Effector memory CD8-positive, alpha-beta T cell (primary cell): Measurements from ENCODE around the gene FSD2.
A peak's percentile ranks its signal among the peaks of the same experiment; 100 is the strongest.

Experiments used
- ATAC-seq: fragments of 150-1000 bp; cut with Tn5 transposase; replicated peaks from 2 replicates; pipeline ENCODE4 v1.10.0; 2021; ENCODE audit warnings: mild to moderate bottlenecking, moderate library complexity
- DNase-seq, 3 experiments: peaks; one replicate each; pipeline ENCODE4 v3.0.0; 2021
- H3K27ac Mint-ChIP-seq, 2 donors: one replicate each; pipeline ENCODE4 v1.8.0; 2022; ENCODE audit warnings: mild to moderate bottlenecking in 2 of 2, mixed read lengths in 2 of 2, moderate library complexity in 2 of 2
- H3K27me3 Mint-ChIP-seq, 2 donors: one replicate each; pipeline ENCODE4 v1.8.0; 2022; ENCODE audit warnings: mixed read lengths in 2 of 2
- H3K36me3 Mint-ChIP-seq: one replicate; pipeline ENCODE4 v1.8.0; 2022; ENCODE audit warnings: mild to moderate bottlenecking, moderate library complexity, mixed read lengths; ENCODE audit not compliant: insufficient read depth
- H3K4me1 Mint-ChIP-seq, 2 donors: one replicate each; pipeline ENCODE4 v1.8.0; 2022; ENCODE audit warnings: low read depth in 2 of 2, mixed read lengths in 2 of 2
- H3K4me3 Mint-ChIP-seq, 2 donors: one replicate each; pipeline ENCODE4 v1.8.0; 2022; ENCODE audit warnings: mild to moderate bottlenecking in 2 of 2, mixed read lengths in 2 of 2, moderate library complexity in 2 of 2
- H3K9me3 Mint-ChIP-seq, 2 donors: one replicate each; pipeline ENCODE4 v1.8.0; 2022; ENCODE audit warnings: mixed read lengths in 2 of 2

FSD2 gene

DNA sequence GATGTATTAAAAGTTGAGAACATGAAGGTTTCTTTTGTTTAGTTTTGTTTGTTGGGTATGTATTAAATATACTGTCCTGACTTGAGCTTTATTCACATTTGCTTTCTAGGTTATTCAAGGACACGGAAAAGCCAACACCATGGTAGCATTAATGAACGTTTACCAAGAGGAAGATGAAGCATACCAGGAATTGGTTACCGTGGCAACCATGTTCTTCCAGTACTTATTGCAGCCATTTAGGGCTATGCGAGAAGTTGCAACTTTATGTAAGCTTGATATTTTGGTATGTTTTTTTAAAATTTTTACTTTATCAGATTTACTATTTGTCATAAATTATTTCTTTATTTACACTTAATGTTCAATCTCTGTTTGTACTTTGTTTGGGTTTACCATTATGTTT, 7.1 kb upstream of the FSD2 start:
- H3K4me3 Mint-ChIP-seq: peak overlapping the region; percentile 86 to 90
- peak overlapping the region; percentile 97 for H3K27ac Mint-ChIP-seq
- DNase-seq: no peak
- H3K36me3 Mint-ChIP-seq: peaks cover 82% of the 10 kb centered on the region
- H3K9me3 Mint-ChIP-seq: no peaks in the 10 kb centered on the region
- ATAC-seq: no peak
- no peaks in the 10 kb centered on the region for H3K27me3 Mint-ChIP-seq
- H3K4me1 Mint-ChIP-seq: peaks cover 28 to 50% of the 10 kb centered on the region in 2 donors

DNA sequence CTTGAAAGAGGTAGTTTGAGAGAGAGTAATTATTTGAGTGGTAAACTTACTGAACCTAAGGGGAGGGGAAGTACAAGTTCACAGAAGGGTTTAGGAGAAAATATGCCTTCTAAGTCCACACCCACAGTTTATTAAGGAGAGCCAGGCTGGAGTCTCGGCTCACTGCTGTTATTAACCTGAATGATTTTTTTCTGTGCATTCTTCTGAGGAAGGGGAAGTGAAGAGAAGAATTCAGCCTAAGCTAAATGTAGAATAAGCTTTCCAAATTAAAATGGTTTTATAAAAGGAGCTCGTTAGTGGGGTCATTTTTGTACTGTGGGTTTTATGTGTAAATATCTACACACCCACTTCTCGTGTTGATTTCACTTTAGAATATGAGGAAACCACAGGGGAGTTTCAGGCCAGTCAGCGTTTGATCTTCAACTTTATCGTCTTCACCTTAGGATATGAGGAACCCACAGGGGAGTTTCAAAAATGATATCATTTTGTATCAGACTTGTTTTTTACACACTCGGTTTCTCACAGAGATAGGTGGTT, 5.1 kb upstream of the FSD2 start:
- ATAC-seq: peak; percentile 32
- Mint-ChIP-seq H3K27ac (peak overlapping the region; percentile 97), H3K36me3 (peaks cover 61% of the 10 kb centered on the region), H3K4me3 (peak overlapping the region; percentile 86 to 90), H3K27me3 (no peaks in the 10 kb centered on the region), H3K9me3 (no peaks in the 10 kb centered on the region), H3K4me1 (peaks cover 24 to 40% of the 10 kb centered on the region in 2 donors)
- peak; percentile 46 to 51 (median 50) for DNase-seq

DNA sequence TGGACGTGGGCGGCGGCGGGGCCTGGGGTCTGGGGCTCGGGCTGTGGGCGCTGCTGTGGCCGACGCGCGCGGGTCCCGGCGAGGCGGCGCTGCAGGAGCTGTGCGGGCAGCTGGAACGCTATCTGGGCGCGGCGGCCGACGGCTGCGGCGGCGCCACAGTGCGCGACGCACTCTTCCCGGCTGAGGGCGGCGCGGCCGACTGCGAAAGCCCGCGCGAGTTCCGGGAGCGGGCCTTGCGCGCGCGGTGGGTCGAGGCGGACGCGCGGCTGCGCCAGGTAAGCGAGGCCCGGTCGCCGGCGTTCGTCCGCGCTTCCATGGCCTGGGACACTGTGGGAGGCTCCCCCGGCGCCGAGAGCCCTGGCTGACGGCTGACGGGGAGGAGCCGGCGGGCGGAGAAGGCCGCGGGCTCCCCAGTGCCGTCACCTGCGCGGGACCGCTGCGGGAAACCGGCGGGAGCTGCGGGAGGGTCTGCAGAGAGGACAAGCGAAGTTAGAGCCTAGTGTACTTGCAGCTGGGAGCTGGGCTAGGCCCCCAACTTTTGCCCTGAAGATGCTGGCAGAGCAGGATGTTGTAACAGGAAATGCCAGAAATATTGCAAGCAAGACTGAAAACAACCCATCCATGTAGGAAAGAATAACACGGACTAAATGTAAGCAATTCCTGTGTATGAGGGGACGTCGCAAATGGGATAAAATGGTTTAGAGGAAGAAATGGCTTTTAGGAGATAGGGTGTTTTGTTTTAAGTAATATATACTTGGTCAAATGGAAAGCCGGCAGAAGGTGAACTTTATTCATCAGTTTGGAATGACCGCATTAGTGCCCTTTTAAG, 4.4 kb upstream of the FSD2 start:
- Mint-ChIP-seq H3K9me3 (no peaks in the 10 kb centered on the region), H3K27ac (peak overlapping the region; percentile 97), H3K4me1 (peaks cover 20 to 40% of the 10 kb centered on the region in 2 donors), H3K27me3 (no peaks in the 10 kb centered on the region), H3K4me3 (peak overlapping the region; percentile 86 to 90), H3K36me3 (peaks cover 55% of the 10 kb centered on the region)
- DNase-seq (peak; percentile 16 to 27 (median 24)), ATAC-seq (peak; percentile 19)

DNA sequence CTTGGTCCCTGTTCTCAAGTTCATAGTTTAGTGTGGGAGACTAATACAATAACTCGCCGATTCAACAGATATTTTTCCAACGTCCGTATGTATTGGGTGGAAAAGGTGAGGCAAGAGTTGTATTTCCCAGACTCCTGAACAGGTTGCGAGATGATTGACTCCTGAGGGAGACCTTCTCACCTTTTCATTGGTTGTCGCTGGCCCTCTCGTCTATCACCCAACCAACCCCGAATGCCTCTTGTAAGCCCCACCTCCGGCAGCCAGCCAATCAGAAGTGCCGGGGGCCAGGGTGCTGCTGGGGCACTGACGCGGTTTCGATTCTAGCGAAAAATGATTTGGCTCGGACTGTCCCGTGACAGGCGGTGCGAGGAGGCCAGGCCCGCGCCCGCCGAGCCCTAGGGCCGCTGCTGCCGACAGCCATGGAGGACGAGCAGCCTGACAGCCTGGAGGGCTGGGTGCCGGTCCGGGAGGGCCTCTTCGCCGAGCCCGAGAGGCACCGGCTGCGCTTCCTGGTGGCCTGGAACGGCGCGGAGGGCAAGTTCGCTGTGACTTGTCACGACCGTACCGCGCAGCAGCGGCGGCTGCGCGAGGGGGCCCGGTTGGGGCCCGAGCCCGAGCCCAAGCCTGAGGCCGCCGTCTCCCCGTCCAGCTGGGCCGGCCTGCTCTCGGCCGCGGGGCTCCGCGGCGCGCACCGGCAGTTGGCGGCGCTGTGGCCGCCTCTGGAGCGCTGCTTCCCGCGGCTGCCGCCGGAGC, 3.6 kb upstream of the FSD2 start, which contains the start of gene WHAMM:
TSS of gene WHAMM (plus strand) at position 321 of the 753 bp plus-strand sequence. CDS start at position 420, 99 bp downstream.
- peaks cover 20 to 40% of the 10 kb centered on the region in 2 donors for H3K4me1 Mint-ChIP-seq
- H3K36me3 Mint-ChIP-seq: peaks cover 47% of the 10 kb centered on the region
- no peaks in the 10 kb centered on the region for H3K9me3 Mint-ChIP-seq
- H3K27me3 Mint-ChIP-seq: no peaks in the 10 kb centered on the region
- peak within 1 kb of the TSS; percentile 86 to 90 for H3K4me3 Mint-ChIP-seq
- ATAC-seq: peak; percentile 90
- peak within 1 kb of the TSS; percentile 97 for H3K27ac Mint-ChIP-seq
- peak; percentile 93 to 95 (median 94) for DNase-seq

DNA sequence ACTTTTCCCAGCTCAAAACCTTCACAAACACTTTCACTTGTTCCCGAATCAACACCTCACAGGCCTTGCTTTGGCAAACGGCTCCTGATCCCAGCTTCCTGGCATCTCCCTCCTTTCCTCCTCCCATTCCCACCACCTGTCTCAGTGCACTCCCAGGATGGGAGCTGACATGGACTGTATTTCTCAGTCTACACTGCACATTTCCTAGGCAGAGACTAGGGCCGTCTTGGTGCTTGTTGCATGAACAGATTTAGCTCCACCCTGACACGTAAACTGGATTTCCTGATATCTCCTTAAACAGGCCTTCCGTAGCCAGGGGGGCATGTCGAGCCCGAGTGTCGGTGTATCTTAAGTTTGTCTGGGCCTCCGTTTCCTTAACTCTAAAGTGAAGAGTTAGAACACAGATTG, 2.8 kb upstream of the FSD2 start:
- peaks cover 18 to 32% of the 10 kb centered on the region in 2 donors for H3K4me1 Mint-ChIP-seq
- DNase-seq: no peak
- H3K4me3 Mint-ChIP-seq: peak overlapping the region; percentile 75 to 78
- peak overlapping the region; percentile 89 to 92 for H3K27ac Mint-ChIP-seq
- peaks cover 3% of the 10 kb centered on the region in 2 donors for H3K27me3 Mint-ChIP-seq
- H3K9me3 Mint-ChIP-seq: no peaks in the 10 kb centered on the region
- no peak for ATAC-seq
- H3K36me3 Mint-ChIP-seq: peaks cover 38% of the 10 kb centered on the region

DNA sequence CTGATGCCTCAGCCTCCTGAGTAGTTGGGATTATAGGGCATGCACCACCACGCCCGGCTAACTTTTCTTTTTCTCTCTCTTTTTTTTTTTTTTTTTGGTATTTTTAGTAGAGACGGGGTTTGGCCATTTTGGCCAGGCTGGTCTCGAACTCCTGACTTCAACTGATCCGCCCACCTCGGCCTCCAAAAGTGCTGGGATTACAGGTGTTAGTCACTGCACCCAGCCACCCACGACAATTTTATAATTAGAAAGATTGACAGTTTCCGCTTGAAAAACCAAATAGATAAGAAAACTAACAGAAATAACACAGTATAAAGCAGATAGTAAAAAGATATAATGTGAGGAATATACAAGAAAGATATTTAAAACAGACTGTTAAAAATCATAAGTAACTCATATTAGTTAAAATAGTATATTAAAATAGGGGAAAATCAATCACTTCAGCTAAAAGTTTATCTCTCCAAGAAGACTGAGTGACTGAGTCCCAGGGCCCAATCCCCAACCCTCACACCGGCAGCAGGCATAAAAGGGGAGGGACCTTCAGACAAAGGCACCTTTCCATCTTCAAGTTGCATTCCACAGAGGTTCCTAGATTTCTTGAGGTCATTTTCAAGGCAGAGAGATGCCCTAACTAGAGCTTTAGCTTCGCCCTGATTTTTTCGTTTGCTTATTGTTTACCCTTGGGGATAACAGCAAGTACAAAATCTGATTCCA, 2.2 kb upstream of the FSD2 start:
- no peak overlapping the region for H3K4me3 Mint-ChIP-seq
- no peaks in the 10 kb centered on the region for H3K9me3 Mint-ChIP-seq
- peaks cover 35% of the 10 kb centered on the region for H3K36me3 Mint-ChIP-seq
- no peak for DNase-seq
- H3K27ac Mint-ChIP-seq: peak overlapping the region in 1 of 2 donors; percentile 89
- peaks cover 18 to 31% of the 10 kb centered on the region in 2 donors for H3K4me1 Mint-ChIP-seq
- peaks cover 7 to 8% of the 10 kb centered on the region in 2 donors for H3K27me3 Mint-ChIP-seq
- no peak for ATAC-seq

DNA sequence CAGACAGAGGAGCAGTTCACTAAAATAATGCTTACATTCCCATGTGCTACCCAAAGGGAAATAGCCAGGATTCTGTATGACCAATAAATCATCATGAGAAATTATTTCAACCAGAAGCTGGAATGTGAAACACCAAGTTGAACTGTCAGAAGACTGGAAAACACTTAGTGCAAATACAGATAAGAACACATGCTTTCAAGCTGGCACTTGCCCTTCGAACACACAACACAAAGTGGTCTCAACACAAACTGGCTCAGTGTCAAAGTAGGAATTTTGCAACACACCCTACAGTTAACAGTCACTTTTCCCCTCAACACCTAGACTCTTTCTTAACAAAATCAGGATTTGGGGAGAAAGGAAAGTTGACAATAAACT, 1.3 kb downstream of the FSD2 start:
- ATAC-seq (no peak), DNase-seq (no peak)
- Mint-ChIP-seq H3K36me3 (peaks cover 9% of the 10 kb centered on the region), H3K4me3 (no peak overlapping the region), H3K9me3 (no peaks in the 10 kb centered on the region), H3K4me1 (peaks cover 6 to 10% of the 10 kb centered on the region in 2 donors), H3K27me3 (peaks cover 32 to 44% of the 10 kb centered on the region in 2 donors), H3K27ac (no peak overlapping the region)

DNA sequence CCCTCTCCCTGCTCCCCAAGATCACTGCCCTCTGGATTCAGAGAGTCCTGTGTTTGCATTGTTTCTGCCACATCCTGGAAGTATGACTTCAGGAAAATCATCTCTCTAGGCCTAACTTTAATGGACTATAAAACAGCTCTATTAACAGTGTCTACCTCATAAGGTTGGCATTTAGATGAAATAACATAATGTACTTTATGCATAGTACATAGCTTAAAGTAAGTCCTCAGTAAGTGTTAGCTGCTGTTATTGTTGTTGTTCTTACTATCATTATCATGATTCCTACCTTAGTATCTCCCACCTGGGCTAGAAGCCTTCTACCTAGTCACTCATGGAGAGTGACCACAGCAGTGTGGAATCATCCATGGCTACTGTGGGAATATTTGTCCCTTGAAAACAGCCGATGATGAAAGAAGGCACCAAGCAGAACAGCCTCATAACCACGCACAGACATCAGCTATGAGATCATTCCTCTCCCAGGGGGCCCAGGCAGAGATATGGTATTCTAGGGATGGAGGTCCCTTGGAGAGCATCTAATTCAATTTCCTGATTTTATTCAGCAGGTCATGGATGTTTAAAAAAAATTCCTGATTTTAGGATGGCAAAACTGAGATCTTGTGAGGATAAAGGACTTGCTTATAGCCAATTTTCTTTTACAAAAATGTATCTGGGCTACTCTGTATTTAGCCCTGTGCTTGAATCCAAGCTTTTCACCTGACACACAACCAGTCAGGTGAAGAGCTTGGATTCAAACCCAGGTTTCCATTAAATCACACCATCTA, 1.9 kb downstream of the FSD2 start:
- Mint-ChIP-seq H3K4me3 (no peak overlapping the region), H3K27me3 (peaks cover 37 to 49% of the 10 kb centered on the region in 2 donors), H3K4me1 (peaks cover 5 to 6% of the 10 kb centered on the region in 2 donors), H3K9me3 (no peaks in the 10 kb centered on the region), H3K36me3 (peaks cover 4% of the 10 kb centered on the region), H3K27ac (no peak overlapping the region)
- ATAC-seq (no peak), DNase-seq (no peak)

DNA sequence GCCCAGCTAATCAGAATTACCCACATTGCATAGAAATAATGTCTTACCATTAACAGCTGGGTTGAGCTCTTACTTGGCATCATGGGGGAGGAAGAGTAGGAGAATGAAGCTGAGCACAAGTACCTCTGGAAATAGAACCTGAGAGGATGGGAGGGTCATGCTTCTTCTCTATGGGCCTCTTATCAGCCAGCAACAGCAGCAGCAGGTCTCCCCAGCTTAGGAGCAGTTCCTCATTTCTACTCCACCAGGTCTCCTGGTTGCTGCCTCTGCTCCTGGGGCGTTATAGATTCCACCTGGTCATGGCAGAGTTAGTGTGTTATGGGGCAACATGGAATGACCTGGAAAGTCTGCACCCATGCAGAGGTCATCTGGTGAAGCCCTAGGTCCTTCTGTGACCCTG, 3.4 kb downstream of the FSD2 start:
- DNase-seq: no peak
- Mint-ChIP-seq H3K4me3 (no peak overlapping the region), H3K27ac (no peak overlapping the region), H3K9me3 (no peaks in the 10 kb centered on the region), H3K36me3 (peaks cover 3% of the 10 kb centered on the region), H3K27me3 (peaks cover 44 to 53% of the 10 kb centered on the region in 2 donors), H3K4me1 (no peaks in the 10 kb centered on the region)
- ATAC-seq: no peak

DNA sequence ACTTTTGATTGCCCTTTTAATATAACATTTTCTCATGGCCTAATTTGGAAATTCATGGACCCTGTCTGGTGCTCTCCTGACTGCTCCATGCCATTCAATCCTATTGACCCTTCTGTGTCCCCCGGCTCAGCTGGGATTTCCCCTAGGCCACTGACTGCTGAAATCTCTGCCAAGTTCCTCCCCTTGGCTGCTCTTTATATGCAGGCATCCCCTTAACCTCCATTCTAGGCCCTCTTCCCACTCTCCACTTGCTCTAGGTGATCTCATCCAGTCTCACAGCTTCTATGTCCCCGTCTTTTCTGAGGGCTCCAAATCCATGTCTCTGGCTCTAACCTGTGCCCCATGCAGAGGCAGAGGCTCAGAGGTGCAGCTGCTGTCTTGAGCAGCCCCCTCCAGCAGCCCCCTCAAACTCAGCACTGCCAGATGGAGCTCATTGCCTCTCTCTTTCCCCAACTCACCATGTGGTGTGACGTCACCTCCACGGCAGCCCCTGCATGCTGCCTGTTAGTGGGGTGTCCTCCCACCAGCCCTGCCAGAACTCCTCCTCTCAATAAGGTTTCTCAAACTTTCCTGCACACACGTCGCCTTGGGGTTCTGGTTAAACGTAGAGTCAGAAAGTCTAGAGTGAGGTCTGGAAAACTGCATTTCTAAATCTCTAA, 6.6 kb downstream of the FSD2 start:
- ATAC-seq: no peak
- H3K27me3 Mint-ChIP-seq: peaks cover 44 to 53% of the 10 kb centered on the region in 2 donors
- H3K9me3 Mint-ChIP-seq: no peaks in the 10 kb centered on the region
- H3K4me1 Mint-ChIP-seq: no peaks in the 10 kb centered on the region
- peaks cover 3% of the 10 kb centered on the region for H3K36me3 Mint-ChIP-seq
- no peak overlapping the region for H3K27ac Mint-ChIP-seq
- no peak overlapping the region for H3K4me3 Mint-ChIP-seq
- no peak for DNase-seq

DNA sequence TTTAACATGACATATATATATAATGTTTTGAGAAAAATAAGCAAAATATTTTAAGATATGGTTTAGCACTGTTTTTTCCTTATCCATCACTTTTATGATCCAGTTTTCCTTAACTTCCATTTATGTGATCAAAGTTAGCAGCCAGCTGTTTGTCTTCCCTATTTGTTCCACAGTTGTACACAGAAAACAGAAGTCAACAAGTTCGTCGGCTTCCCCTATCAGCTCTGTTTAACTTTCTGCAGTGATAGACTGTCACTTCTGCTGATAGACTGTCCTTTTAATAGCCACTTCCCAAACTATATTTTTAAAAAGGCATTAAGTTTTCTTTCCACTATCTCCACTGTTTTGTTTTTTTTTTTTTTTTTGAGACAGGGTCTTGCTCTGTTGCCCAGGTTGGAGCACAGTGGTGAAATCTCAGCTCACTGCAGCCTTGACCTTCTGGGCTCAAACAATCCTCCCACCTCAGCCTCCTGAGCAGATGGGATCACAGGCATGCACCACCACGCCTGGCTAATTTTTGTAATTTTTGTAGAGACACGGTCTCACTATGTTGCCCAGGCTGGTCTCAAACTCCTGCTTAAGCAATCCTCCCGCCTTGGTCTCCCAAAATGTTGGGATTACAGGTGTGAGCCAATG, 7.2 kb downstream of the FSD2 start:
- no peak overlapping the region for H3K4me3 Mint-ChIP-seq
- H3K36me3 Mint-ChIP-seq: peaks cover 3% of the 10 kb centered on the region
- H3K4me1 Mint-ChIP-seq: no peaks in the 10 kb centered on the region
- ATAC-seq (no peak), DNase-seq (no peak)
- H3K9me3 Mint-ChIP-seq: no peaks in the 10 kb centered on the region
- H3K27me3 Mint-ChIP-seq: peaks cover 41 to 50% of the 10 kb centered on the region in 2 donors
- H3K27ac Mint-ChIP-seq: no peak overlapping the region

DNA sequence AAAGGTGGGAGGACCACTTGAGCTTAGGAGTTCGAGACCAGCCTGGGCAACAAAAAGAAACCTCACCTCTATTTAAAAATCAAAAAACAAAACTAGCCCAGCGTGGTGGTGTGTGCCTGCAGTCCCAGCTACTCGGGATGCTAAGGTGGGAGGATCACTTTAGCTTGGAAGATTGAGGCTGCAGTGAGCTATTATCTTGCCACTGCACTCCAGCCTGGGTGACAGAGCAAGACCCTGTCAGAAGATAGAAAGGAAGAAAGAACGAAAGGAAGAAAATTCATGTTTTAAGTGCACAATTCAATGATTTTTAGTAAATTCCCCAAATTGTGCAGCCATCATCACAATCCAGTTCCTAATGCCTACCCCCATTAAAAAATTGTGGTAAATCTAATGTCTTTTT, 7.8 kb downstream of the FSD2 start:
- Mint-ChIP-seq H3K27me3 (peaks cover 36 to 45% of the 10 kb centered on the region in 2 donors), H3K36me3 (peaks cover 1% of the 10 kb centered on the region), H3K9me3 (no peaks in the 10 kb centered on the region), H3K4me1 (no peaks in the 10 kb centered on the region), H3K27ac (no peak overlapping the region), H3K4me3 (no peak overlapping the region)
- ATAC-seq: no peak
- DNase-seq: no peak
